HCT116 (cell line): ENCODE measurements around the gene PHACTR4. TPM values are rescaled to one million over a fixed set of nuclear protein-coding genes. Genes with fewer than 3 reads are reported as not detected.
"Not testable (repeated sequence)": the region's sequence is repeated elsewhere in the genome, so short reads cannot be mapped to it uniquely, and the experiment has no call there.

Experiments
- ATAC-seq: fragments of 200-7000 bp; cut with Tn5 transposase; 2 replicates; pipeline ENCODE4 v1.9.1; 2020; ENCODE audit warnings: mild to moderate bottlenecking, moderate library complexity
- BruUV-seq: library from RNA; stranded (reverse); fragments of 400-500 nt; replicated peaks from 2 replicates; lab custom pipeline; 2021; lab: Mats Ljungman, UMichigan
- CTCF ChIA-PET: fragments of 300-600 bp; sonication (Branson Sonifier 250); formaldehyde crosslinking; loops from one replicate; lab custom pipeline; 2021; ENCODE audit warnings: antibody characterized with exemption; lab: Charles Lee
- POLR2A ChIA-PET: fragments of 300-600, 350-600 bp; sonication (Branson Sonifier 250); formaldehyde crosslinking; loops from one replicate; lab custom pipeline; 2021; ENCODE audit warnings: antibody characterized with exemption; lab: Charles Lee
- RAD21 ChIA-PET, 2 experiments: fragments of 300-600 bp; sonication (Branson Sonifier 250); formaldehyde crosslinking; loops; one replicate each; lab custom pipeline; 2023; ENCODE audit warnings: low total read pairs in 2 of 2; ENCODE audit not compliant: uncharacterized antibody in 2 of 2, unreplicated experiment in 2 of 2, low non-redundant PET in 1 of 2; lab: Charles Lee
- DNase-seq: peaks from one replicate; pipeline ENCODE4 v3.0.0-alpha.2; 2010; ENCODE audit warnings: low read depth, low spot score
- H2AFZ ChIP-seq: fragments of 200-600 bp; shearing (Covaris generic), sonication (generic); 2 replicates; pipeline ENCODE4 v1.6.1; 2017; ENCODE audit warnings: low read depth, mixed run types, mixed read lengths, antibody characterized with exemption, low read length; ENCODE audit not compliant: poor library complexity, severe bottlenecking
- H3K27ac ChIP-seq: 2 replicates; pipeline ENCODE4 v1.5.1; 2012; ENCODE audit warnings: low read depth, low read length
- H3K27me3 ChIP-seq: fragments of 200-600 bp; sonication (generic); 2 replicates; pipeline ENCODE4 v1.6.1; 2016; ENCODE audit warnings: mixed run types, low read length, mixed read lengths; ENCODE audit not compliant: insufficient read depth
- H3K36me3 ChIP-seq, 2 experiments: fragments of 200-500 bp in 1 of 2; fragments of 200-600 bp in 1 of 2; sonication (Bioruptor generic) in 1 of 2; sonication (generic) in 1 of 2; 2 replicates each; pipeline versions ENCODE4 v1.5.1 to v1.6.1; 2014 to 2016; ENCODE audit warnings: low read length in 2 of 2, inconsistent platforms in 1 of 2, mixed read lengths in 1 of 2, mixed run types in 1 of 2; ENCODE audit not compliant: insufficient read depth in 2 of 2, control insufficient read depth in 1 of 2
- H3K4me1 ChIP-seq, 2 experiments: fragments of 200-600 bp in 1 of 2; sonication (generic) in 1 of 2; 2 replicates each; pipeline versions ENCODE4 v1.5.1 to v1.6.1; 2012 to 2017; ENCODE audit warnings: low read length in 2 of 2, inconsistent platforms in 1 of 2, mild to moderate bottlenecking in 1 of 2, mixed read lengths in 1 of 2, mixed run types in 1 of 2, moderate library complexity in 1 of 2; ENCODE audit not compliant: insufficient read depth in 2 of 2, control insufficient read depth in 1 of 2
- H3K4me2 ChIP-seq: fragments of 200-600 bp; sonication (generic); 2 replicates; pipeline ENCODE4 v1.6.1; 2017; ENCODE audit warnings: mixed run types, low read length, mixed read lengths
- H3K4me3 ChIP-seq, 2 experiments: fragments of 200-600 bp in 1 of 2; sonication (generic) in 1 of 2; replicated peaks in 1 of 2; 2 replicates each; pipeline ENCODE4 v1.5.1; 2011 to 2016; ENCODE audit warnings: low read length in 2 of 2, control low read depth in 1 of 2, low read depth in 1 of 2, mild to moderate bottlenecking in 1 of 2, mixed read lengths in 1 of 2, mixed run types in 1 of 2
- H3K79me2 ChIP-seq: fragments of 200-600 bp; sonication (generic); 2 replicates; pipeline ENCODE4 v1.6.1; 2017; ENCODE audit warnings: mild to moderate bottlenecking, mixed run types, low read length, moderate library complexity, mixed read lengths; ENCODE audit not compliant: insufficient read depth
- H3K9ac ChIP-seq: fragments of 200-600 bp; sonication (generic); 2 replicates; pipeline ENCODE4 v1.6.1; 2016; ENCODE audit warnings: low read length, mixed read lengths
- H3K9me2 ChIP-seq: fragments of 200-600 bp; sonication (generic), shearing (Covaris generic); 2 replicates; pipeline ENCODE4 v1.6.1; 2017; ENCODE audit warnings: mixed run types, mild to moderate bottlenecking, moderate library complexity; ENCODE audit not compliant: insufficient read depth
- H3K9me3 ChIP-seq, 2 experiments: fragments of 200-500 bp in 1 of 2; fragments of 200-600 bp in 1 of 2; sonication (Bioruptor generic) in 1 of 2; sonication (generic) in 1 of 2; 2 replicates each; pipeline ENCODE4 v1.6.1; 2014 to 2017; ENCODE audit warnings: low read length in 2 of 2, mixed read lengths in 2 of 2, inconsistent platforms in 1 of 2, low read depth in 1 of 2, mild to moderate bottlenecking in 1 of 2, mixed run types in 1 of 2, moderate library complexity in 1 of 2; ENCODE audit not compliant: control insufficient read depth in 1 of 2, insufficient read depth in 1 of 2
- H4K20me1 ChIP-seq: fragments of 200-600 bp; sonication (generic), shearing (Covaris generic); 2 replicates; pipeline ENCODE4 v1.6.1; 2017; ENCODE audit warnings: mixed run types, mild to moderate bottlenecking, moderate library complexity; ENCODE audit not compliant: insufficient read depth
- EGR1 ChIP-seq: IDR thresholded peaks from 2 replicates; pipeline ENCODE4 v1.6.1; 2012; ENCODE audit warnings: low read depth
- ELF1 ChIP-seq: IDR thresholded peaks from 2 replicates; pipeline ENCODE4 v1.6.1; 2012; ENCODE audit warnings: low read depth, borderline replicate concordance
- EZH2 ChIP-seq: fragments of 200-600 bp; sonication (generic); IDR thresholded peaks from 2 replicates; pipeline ENCODE4 v1.6.1; 2017; ENCODE audit warnings: antibody characterized with exemption, mixed run types
- POLR2AphosphoS5 ChIP-seq: IDR thresholded peaks from 2 replicates; pipeline ENCODE4 v1.6.1; 2011; ENCODE audit warnings: mild to moderate bottlenecking, low read depth, low read length, moderate library complexity
- RAD21 ChIP-seq: IDR thresholded peaks from 2 replicates; pipeline ENCODE4 v1.6.1; 2012; ENCODE audit warnings: low read depth, mild to moderate bottlenecking
- ZBTB33 ChIP-seq: IDR thresholded peaks from 2 replicates; pipeline ENCODE4 v1.6.1; 2011; ENCODE audit warnings: mild to moderate bottlenecking, low read length, moderate library complexity; ENCODE audit not compliant: insufficient replicate concordance; ENCODE audit errors: extremely low read depth
- intact Hi-C: fragments of 100-400 bp; cut with micrococcal nuclease; formaldehyde crosslinking; loops from 2 replicates; pipeline ENCODE4 v1.10.0; 2022
- total RNA-seq: library from RNA; stranded (reverse); gene quantifications from one replicate; pipeline ENCODE4 v1.2.1, GENCODE V29; 2021; ENCODE audit not compliant: unreplicated experiment

The PHACTR4 gene
- total RNA-seq, 1 experiment from 2014 or later: 36.0 TPM

DNA sequence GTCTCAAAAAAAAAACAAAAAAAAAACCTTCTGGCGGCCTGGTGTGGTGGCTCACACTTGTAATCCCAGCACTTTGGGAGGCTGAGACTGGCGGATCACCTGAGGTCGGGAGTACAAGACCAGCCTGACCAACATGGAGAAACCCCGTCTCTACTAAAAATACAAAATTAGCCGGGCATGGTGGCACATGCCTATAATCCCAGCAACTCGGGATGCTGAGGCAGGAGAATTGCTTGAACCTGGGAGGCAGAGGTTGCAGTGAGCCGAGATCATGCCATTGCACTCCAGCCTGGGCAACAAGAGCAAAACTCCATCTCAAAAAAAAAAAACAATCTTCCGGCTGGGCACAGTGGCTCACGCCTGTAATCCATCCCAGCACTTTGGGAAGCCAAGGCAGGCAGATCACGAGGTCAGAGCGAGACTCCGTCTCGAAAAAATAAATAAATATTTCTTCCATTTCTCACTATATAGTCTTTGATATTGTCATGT lies 144.9 kb downstream of the PHACTR4 start:
- H3K27me3 ChIP-seq, RAD21 ChIA-PET, H3K4me2 ChIP-seq, DNase-seq, intact Hi-C loops, H3K9me2 ChIP-seq, H3K4me3 ChIP-seq, H2AFZ ChIP-seq, H3K36me3 ChIP-seq, H3K9me3 ChIP-seq, H3K9ac ChIP-seq, ATAC-seq, BruUV-seq: not testable (repeated sequence)
- TF ChIP-seq POLR2AphosphoS5: 0 out of 2 replicates have a peak, but pooled peaks have one; percentile 39
- ChIA-PET POLR2A (interaction anchor here (1.6 to 1.7 kb wide), 2 partner anchors 67 to 88 kb away, joined by 4 to 6 read pairs; no protein-coding TSS in a partner anchor), CTCF (interaction anchor here (2.5 to 3.3 kb wide), 2 partner anchors 88 to 89 kb away, joined by 11 to 28 read pairs; no protein-coding TSS in a partner anchor)
- peak overlapping the region; percentile 28; the same call in 1 of the 2 replicates for H3K27ac ChIP-seq
- H3K4me1 ChIP-seq: peaks cover 6 to 65% of the 10 kb centered on the region in 2 experiments; a peak in 3 of 4 replicates
- H3K79me2 ChIP-seq: peaks cover 17% of the 10 kb centered on the region
- peaks cover 13% of the 10 kb centered on the region; the same call in 1 of the 2 replicates for H4K20me1 ChIP-seq

- CTCF ChIA-PET: interaction anchor here (0.6 to 3.3 kb wide), 3 partner anchors 29 to 106 kb away, joined by 4 to 28 read pairs (median 7); no protein-coding TSS in a partner anchor
These were observed 147.0 kb downstream of the PHACTR4 start for GRCh38 chr1:28516518-28516956.

More at GRCh38 chr1:28516518-28516956, 147.0 kb downstream of the PHACTR4 start:
- Histone ChIP-seq H3K27ac (peak overlapping the region; percentile 99; the same call in 1 of the 2 replicates), H3K9me3 (no peaks in the 10 kb centered on the region), H4K20me1 (no peaks in the 10 kb centered on the region), H3K9me2 (no peaks in the 10 kb centered on the region), H3K4me3 (no peak overlapping the region), H3K79me2 (peaks cover 37% of the 10 kb centered on the region), H3K9ac (0 out of 2 replicates have a peak overlapping the region, but pooled peaks have one; percentile 21), H2AFZ (no peak overlapping the region), H3K27me3 (no peaks in the 10 kb centered on the region), H3K4me1 (peaks cover 13 to 66% of the 10 kb centered on the region in 2 experiments; a peak in 3 of 4 replicates), H3K36me3 (peaks cover 5 to 9% of the 10 kb centered on the region in 2 experiments; a peak in 2 of 4 replicates), H3K4me2 (peak overlapping the region; percentile 87; the same call in 1 of the 2 replicates)
- ATAC-seq (no peak), DNase-seq (no peak)
- TF ChIP-seq RAD21: no peak
- 0 out of 2 replicates have a peak, but pooled peaks have one; percentile 5 for TF ChIP-seq POLR2AphosphoS5
- no peak for TF ChIP-seq ELF1
- no peak for TF ChIP-seq ZBTB33
- TF ChIP-seq EGR1: no peak
- TF ChIP-seq EZH2: no peak
- no TSS peak for BruUV-seq
- ChIA-PET POLR2A (interaction anchor here (0.7 to 3.2 kb wide), 6 partner anchors 11 to 361 kb away, joined by 5 to 16 read pairs (median 6); partner anchors contain the start of genes RCC1 and RNU11), RAD21 (interaction anchor here (0.9 to 1.1 kb wide), 2 partner anchors 86 to 87 kb away, joined by 3 read pairs; no protein-coding TSS in a partner anchor)
- intact Hi-C loops: loop anchor here (5.0 kb wide), 1 partner anchor 361 kb away; no protein-coding TSS in a partner anchor
